Uterus (tissue), 4 donors: Measurements from ENCODE around the gene NLGN1. TPM values are rescaled to one million over a fixed set of nuclear protein-coding genes. Genes with fewer than 3 reads are reported as not detected.

Experiments used
- DNase-seq, 2 donors: peaks; one replicate each; pipeline ENCODE4 v3.0.0-alpha.2; 2019 to 2020
- H3K27ac ChIP-seq, 2 donors: fragments of 200-600 bp; sonication (generic); 1 replicate in 1 of 2; 2 replicates in 1 of 2; pipeline ENCODE4 v1.5.1; 2016 to 2018
- H3K27me3 ChIP-seq, 2 donors: fragments of 200-600 bp; sonication (generic); one replicate each; pipeline ENCODE4 v1.5.1; 2018 to 2019; ENCODE audit warnings: control low read depth in 1 of 2
- H3K36me3 ChIP-seq, 2 donors: fragments of 200-600 bp; sonication (generic); one replicate each; pipeline ENCODE4 v1.5.1; 2019; ENCODE audit warnings: control low read depth in 1 of 2
- H3K4me1 ChIP-seq, 2 donors: fragments of 200-600 bp; sonication (generic); one replicate each; pipeline ENCODE4 v1.5.1; 2018 to 2019; ENCODE audit warnings: control low read depth in 1 of 2
- H3K4me3 ChIP-seq, 2 donors: fragments of 200-600 bp; sonication (generic); 1 replicate in 1 of 2; 2 replicates in 1 of 2; pipeline ENCODE4 v1.5.1; 2018 to 2019; ENCODE audit warnings: mild to moderate bottlenecking in 1 of 2
- H3K9me3 ChIP-seq, 2 donors: fragments of 200-600 bp; sonication (generic); one replicate each; pipeline ENCODE4 v1.5.1; 2019; ENCODE audit warnings: control low read depth in 1 of 2
- CTCF ChIP-seq, 4 experiments: fragments of 200-600 bp in 2 of 4; fragments of 450-650 bp in 2 of 4; sonication (generic) in 2 of 4; IDR thresholded peaks; one replicate each; pipeline ENCODE4 v1.5.1; 2016 to 2019; ENCODE audit warnings: antibody characterized with exemption in 4 of 4, mild to moderate bottlenecking in 2 of 4, moderate library complexity in 1 of 4
- POLR2A ChIP-seq, 2 donors: fragments of 450-650 bp; IDR thresholded peaks; one replicate each; pipeline ENCODE4 v1.6.1; 2016; ENCODE audit warnings: antibody characterized with exemption in 2 of 2, mild to moderate bottlenecking in 1 of 2, moderate library complexity in 1 of 2
- intact Hi-C: fragments of 100-400 bp; cut with DNase I; formaldehyde crosslinking; loops from one replicate; pipeline ENCODE4 v1.15.1; 2023; ENCODE audit warnings: low total_unique reads
- total RNA-seq, 4 donors: library from RNA; depleted of rRNA in 3 of 4; stranded (reverse); fragments of >200 nt in 3 of 4; gene quantifications; one replicate each; pipeline versions ENCODE4 v1.1.0 to v1.2.4, GENCODE V29; 2014 to 2023
- donor health status: DM: yes; HTN: yes; CAD: no.

The NLGN1 gene
- total RNA-seq, 4 donors from 2014 or later = 3.6 to 44.8 (median 9.8) TPM

DNA sequence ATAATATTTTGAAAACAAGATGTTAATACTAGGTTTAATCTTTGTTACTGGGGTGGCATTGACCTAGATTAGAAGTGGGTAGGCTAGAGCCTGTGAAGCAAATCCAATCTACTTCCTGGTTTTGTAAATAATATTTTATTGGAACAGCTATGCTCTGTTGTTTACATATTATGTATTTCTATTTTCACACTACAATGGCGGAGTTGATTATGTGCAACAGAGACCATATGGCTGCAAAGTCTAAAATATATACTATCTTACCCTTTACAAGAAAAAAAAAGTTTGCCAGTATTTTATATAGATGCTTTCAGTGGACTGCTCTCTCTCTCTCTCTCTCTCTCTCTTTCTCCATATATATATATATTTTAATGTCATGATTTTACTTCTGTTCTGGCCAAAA, 244.2 kb downstream of the NLGN1 start:
- DNase-seq = no peak
- no peak overlapping the region for H3K4me3 ChIP-seq
- TF ChIP-seq CTCF (IDR thresholded peaks at IDR 0.05) (no peak), POLR2A (IDR thresholded peaks at IDR 0.05) (no peak)
- H3K27ac ChIP-seq = no peak overlapping the region
- no peaks in the 10 kb centered on the region for H3K4me1 ChIP-seq
- H3K27me3 ChIP-seq = no peaks in the 10 kb centered on the region
- intact Hi-C loops = no loop called here
- no peaks in the 10 kb centered on the region for H3K9me3 ChIP-seq
- H3K36me3 ChIP-seq = no peaks in the 10 kb centered on the region

DNA sequence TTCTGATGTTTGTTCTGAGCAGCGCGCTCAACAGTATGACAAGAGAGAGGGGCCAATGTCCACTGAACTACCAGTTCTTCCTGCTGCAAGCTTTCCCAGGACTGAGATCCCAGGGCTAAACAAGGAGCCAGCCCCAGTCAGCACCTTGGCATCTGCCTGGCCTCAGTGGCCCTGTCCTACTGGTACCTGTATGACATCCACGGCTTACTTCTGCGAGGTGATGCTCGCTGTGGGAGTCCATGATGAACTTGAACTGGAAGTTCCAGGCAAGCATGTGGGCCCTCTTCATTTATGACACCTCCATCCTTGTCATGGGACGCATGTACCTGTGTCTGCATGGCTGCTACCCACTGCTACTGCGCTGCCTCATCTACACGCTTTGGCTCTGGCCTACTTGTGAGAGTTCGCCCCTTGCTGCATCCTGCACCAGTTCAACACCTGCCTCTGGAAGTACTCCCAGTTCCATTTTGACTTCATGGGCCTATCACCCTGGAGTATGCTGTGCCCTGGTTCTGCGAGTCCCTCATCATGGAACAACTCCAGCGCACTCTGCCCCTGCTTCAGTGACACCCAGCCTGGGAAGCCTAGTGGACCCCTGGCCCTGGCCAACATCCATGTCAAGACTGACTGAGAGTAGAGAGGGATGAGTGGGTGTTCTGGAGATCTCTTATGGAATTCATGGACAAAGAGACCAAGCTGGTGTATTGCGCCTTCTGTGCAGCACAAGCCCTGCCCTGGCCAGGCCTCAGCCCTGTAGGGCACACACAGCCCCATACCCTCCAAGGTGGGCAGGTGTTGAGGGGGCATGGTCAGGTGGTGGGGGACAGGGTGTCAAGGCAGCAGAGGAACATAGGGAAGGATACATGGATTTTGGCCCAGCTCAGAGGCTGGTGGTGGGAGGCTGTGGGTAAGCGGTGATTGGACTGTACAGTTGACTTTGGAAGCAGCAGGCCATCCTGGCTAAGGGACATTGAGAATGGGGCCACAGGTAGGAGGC, 246.8 kb downstream of the NLGN1 start:
- Histone ChIP-seq H3K9me3 (no peaks in the 10 kb centered on the region), H3K27me3 (no peaks in the 10 kb centered on the region), H3K36me3 (no peaks in the 10 kb centered on the region), H3K27ac (no peak overlapping the region), H3K4me1 (no peaks in the 10 kb centered on the region), H3K4me3 (no peak overlapping the region)
- no peak for DNase-seq
- intact Hi-C loops = no loop called here
- TF ChIP-seq POLR2A (IDR thresholded peaks at IDR 0.05) (no peak), CTCF (IDR thresholded peaks at IDR 0.05) (no peak)

- TF ChIP-seq POLR2A (IDR thresholded peaks at IDR 0.05) = no peak
- no peak for TF ChIP-seq CTCF (IDR thresholded peaks at IDR 0.05)
- Histone ChIP-seq H3K4me1 (no peaks in the 10 kb centered on the region), H3K27me3 (no peaks in the 10 kb centered on the region), H3K36me3 (no peaks in the 10 kb centered on the region), H3K4me3 (no peak overlapping the region), H3K27ac (no peak overlapping the region), H3K9me3 (no peaks in the 10 kb centered on the region)
- intact Hi-C loops = no loop called here
- DNase-seq = no peak
Measured at GRCh38 chr3:173650596-173650995, 253.1 kb downstream of the NLGN1 start.

GRCh38 chr3:173652093-173652492, 254.5 kb downstream of the NLGN1 start:
- no peak for DNase-seq
- TF ChIP-seq CTCF (IDR thresholded peaks at IDR 0.05) (no peak), POLR2A (IDR thresholded peaks at IDR 0.05) (no peak)
- no peaks in the 10 kb centered on the region for H3K36me3 ChIP-seq
- H3K4me1 ChIP-seq = no peaks in the 10 kb centered on the region
- no peak overlapping the region for H3K27ac ChIP-seq
- H3K9me3 ChIP-seq = no peaks in the 10 kb centered on the region
- H3K27me3 ChIP-seq = no peaks in the 10 kb centered on the region
- intact Hi-C loops = no loop called here
- H3K4me3 ChIP-seq = no peak overlapping the region

- no peak for DNase-seq
Measured at GRCh38 chr3:173653781-173654180, 256.2 kb downstream of the NLGN1 start.

More at GRCh38 chr3:173653781-173654180, 256.2 kb downstream of the NLGN1 start:
- TF ChIP-seq CTCF (IDR thresholded peaks at IDR 0.05) (no peak), POLR2A (IDR thresholded peaks at IDR 0.05) (no peak)
- Histone ChIP-seq H3K27ac (no peak overlapping the region), H3K4me1 (no peaks in the 10 kb centered on the region), H3K9me3 (no peaks in the 10 kb centered on the region), H3K4me3 (no peak overlapping the region), H3K27me3 (no peaks in the 10 kb centered on the region), H3K36me3 (no peaks in the 10 kb centered on the region)
- intact Hi-C loops = no loop called here
